HG02571 (cell line): ENCODE results near the gene SNAP25.

Experiments
- ATAC-seq: cut with Tn5 transposase; IDR thresholded peaks from one replicate; pipeline ENCODE4 v1.9.1; 2021; ENCODE audit warnings: mild to moderate bottlenecking, moderate library complexity; ENCODE audit not compliant: unreplicated experiment

The SNAP25 gene

DNA sequence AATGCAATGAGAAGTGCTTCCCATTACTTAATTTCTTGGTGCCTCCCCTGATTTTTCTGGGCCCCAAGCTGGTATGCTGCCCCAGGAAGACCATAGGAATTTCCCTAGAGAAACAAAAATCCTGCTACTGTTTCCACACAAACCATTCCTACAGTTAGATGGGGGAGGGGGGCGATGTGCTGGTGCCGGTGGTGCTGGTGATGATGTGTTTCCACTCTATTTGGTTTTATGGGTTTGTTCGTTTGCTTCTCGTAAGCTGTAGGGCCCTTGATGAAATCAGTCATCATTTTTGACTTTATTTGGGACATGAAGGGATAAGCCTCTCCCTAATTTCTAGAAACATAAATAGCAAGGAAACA, 110.2 kb downstream of the SNAP25 start:
- ATAC-seq = no peak

DNA sequence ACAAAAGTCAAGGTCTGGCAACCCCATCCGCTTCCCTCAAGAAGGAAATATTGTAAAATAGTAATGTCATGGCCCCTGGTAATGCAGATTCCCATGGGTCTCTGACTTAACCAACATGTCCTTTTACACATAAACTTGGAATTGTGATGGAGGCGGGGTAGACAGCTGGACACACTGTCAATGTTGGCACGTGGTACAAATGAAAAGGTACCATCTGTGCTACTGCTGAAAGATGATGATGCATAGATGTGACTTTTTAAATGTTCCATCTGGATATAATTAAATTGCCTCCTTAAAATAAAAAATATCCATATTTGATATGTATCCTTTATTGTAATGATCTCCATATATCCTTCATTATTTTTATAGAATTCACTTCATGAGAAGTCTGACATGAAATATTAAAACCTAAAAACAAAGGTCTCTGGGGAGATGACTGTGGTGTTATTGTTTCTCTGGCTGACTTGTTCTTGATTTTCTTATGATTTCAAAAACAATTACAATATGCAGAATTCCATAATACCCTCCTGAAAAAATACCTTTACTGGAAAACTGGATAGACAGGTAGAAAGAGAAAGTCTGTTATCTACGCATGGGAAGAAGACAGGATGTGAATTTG, 110.9 kb downstream of the SNAP25 start:
- no peak for ATAC-seq

DNA sequence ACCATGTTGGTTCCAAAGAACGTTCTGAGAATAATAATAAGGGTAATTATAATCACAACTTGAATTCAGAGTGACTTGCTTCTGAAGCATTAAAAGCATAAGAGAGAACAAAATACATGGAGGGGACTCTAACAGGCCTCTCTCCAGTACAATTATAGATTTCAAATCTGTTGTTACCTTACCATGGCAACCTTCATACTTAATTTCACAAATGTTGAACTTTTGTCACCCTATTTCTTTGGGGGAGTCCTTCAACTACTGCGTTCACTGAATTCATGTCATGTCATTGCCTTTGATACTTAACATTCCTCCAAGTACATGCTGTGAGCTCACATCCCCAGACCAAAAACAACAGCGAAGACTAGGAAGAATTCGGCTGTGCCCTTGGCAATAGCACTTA, 111.4 kb downstream of the SNAP25 start:
- ATAC-seq = no peak

DNA sequence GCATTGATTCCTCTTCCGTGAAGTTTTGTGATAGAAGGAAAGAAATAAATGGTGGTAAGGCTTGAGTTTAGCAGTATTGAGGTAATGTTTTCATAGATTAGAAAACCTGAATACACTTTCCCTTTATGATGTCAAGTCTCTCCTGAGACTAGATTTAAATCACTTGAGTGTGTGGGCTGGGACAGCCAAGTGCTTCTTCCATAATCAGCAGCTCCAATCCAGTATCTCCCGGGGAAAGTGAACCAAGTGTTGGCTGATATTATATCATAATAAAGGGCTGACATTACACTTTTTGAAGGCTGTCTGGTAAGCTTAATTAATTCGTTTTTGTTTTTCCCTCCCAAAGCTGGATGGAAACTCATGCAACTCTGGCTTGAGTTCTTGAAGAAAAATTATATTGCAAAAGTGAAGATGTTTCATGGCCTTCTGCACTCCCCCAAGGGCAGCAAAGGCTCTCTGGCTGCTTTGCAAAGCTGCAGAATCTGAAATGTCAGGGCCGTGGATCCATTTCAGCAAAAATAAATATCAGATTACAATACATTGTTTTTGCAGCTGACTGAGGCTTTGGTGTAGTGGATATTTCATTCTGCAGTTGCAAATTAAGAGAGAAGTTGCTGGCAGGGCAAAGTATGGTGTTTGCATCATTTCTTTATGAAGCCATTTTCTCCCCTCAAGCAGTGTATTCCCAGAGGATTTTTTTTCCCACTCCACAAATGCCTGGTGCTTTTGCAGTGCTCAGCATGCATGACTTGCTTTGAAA, 114.2 kb downstream of the SNAP25 start:
- no peak for ATAC-seq

DNA sequence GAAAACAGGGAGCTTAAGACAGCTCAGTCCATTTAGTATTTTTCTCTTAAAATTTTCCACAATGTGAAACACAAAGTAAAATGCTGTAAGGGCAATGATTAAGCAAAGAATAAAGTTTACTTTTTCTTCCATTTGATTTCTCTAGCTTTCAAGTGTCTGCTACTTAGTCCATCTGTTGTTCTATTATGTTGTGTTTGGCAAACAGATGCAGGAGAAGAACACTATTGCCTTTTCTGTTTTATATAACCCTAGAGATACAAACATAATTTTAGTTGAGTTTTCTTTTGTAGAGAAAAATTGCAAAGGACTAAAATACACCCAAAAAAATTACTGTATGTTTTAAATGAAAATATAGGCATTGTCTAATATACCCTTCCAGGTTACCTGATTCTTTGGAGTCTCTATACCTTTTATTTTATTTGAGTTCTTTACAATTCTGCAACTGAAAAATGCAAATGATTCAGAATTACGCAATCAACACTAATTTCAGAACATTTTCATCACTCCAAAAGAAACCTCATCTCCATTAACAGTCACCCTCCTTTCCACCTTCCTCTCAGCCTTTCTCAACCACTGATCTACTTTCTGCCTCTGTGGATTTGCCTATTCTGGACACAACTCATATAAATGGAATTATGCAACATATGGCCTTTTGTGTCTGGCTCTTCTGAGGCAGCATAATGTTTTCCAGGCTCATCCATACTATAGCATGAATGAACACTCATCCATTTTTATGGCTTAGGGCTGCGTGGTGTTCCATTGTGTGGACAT, 118.5 kb downstream of the SNAP25 start:
- no peak for ATAC-seq

DNA sequence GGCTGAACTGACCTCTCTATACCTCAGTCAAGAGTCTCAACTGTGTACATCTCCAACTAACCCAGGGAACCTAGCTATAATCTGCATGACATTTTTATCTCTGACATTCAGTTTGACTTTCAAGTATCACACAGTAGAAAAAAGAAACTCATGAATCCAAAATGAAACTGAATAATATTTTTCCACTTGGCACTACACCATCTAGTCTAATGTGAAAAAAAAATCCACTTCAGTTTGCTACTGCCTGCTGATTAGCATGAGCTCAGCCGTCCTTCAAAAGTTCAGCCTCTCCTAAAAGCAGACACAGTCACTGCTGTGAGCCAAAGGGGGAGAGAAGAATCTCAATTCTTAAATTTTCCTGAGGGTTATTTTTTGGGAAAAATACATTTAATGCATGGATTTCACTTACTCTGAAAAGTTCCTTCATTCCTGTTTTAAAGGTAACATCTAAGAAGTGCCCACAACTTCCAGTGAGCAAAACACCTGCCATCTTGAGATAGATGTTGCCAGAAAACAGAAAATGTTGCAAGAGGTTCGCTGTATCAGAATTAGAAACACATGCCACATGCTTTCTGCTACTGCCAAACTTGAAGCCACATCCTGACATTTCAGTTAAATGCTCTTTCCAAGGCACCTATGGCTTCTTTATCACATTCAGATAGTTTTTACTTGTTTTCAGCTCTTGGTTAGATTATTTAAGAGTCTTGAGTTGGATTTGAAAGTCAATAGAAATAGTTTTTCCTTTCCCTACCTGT, 120.0 kb downstream of the SNAP25 start:
- ATAC-seq = no peak

DNA sequence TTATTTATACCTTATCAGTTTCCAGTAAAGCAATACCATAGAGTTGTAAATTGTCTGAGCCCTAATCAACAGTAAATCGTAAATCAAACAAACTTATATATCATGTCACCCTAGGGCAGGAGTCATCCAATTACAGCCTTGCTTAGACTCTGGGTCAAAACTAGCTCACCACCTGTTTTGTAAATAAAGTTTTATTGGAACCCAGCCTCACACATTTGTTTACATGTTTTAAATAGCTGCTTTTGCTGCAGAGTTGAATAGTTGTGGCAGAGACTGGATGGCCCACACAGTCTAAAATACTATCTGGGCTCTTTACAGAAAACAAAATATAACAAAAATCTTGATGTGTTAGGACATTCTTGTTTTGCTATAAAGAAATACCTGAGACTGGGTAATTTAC, 121.0 kb downstream of the SNAP25 start:
- ATAC-seq = no peak

DNA sequence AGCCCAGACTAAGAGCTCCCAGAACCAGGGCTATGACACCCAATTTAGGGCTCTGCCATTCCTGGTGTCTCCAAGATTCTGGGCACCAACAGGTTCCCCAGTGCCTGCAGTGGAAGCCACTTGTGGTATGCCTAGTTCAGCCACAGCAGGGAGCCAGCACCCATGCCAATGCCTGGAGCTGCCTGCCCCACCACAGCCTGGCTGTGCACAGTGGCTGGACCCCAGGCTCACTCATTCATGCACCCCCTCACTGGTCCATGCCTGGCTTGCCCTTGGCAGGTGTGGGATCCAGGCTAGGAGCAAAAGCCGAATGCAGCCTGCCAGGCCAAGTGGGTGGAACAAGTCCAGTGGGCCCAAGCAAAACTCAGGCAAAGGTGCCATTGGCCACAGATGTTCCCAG, 123.5 kb downstream of the SNAP25 start:
- no peak for ATAC-seq

DNA sequence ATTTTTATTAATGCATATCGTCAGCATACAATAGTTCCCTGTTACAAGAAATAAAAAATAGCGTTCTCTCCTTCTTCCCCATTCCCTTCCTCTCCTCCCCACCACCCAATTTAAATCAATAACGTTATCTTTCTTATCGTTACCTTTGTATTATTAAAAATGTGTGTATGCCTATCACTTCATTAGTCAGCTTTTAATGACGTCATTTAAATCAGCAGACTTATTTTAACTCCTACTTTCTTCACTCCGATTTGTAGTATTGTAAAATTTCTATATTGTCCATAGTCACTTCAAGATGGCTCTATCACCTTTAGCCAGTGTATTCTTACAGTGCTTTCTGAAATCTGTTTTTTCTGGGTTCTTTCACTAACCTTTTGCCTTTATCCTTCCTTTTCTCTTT, 126.3 kb downstream of the SNAP25 start:
- ATAC-seq = no peak

DNA sequence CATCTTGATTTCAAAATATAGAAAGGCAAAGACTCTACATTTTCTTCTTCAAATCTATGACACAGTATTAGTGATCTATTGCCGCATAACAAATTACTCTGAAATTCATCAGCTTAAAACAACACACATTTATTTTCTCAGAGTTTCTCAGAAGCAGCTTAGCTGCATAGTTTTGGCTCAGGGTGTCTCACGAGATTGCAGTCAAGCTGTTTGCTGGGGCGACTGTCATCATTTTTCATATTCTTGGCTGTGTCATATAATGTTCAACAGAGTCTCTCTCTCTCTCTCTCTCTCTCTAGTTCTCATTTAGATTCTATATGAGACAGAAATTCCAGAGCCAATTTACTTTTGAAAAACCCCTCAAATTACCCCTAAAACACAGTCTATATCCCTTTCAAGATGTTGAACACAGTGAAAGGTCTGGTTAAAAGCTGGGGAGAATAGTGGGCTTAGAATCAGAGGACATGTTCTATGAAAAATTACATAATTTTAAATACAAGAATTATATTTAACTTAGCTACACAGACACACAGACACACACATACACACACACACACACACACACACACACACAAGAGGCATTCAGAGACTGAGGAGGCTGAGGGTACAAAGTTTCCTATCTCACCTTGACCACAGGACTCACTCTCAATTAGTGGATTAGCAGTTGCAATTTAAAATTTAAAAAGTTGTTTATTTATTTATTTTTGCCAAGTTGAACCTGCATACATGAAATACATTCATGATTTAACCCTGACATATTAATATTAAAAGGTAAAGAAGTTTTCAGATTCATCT, 128.7 kb downstream of the SNAP25 start:
- no peak for ATAC-seq

DNA sequence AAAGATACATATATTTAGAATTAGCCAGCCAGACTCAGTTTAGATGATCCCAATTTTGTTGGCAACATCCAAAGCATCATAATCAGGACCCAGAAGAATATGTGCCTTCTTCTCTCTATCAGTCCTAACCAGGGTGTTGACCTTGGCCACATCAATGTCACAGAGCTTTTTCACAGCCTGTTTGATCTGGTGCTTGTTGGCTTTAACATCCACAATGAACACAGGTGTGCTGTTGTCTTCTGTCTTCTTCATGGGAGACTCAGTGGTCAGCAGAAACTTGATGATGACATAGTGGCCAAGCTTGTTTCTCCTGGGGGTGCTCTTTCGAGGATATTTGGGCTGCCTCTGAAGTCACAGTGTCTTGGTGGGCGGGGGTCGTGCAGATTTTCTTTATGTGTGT, 130.5 kb downstream of the SNAP25 start:
- no peak for ATAC-seq

DNA sequence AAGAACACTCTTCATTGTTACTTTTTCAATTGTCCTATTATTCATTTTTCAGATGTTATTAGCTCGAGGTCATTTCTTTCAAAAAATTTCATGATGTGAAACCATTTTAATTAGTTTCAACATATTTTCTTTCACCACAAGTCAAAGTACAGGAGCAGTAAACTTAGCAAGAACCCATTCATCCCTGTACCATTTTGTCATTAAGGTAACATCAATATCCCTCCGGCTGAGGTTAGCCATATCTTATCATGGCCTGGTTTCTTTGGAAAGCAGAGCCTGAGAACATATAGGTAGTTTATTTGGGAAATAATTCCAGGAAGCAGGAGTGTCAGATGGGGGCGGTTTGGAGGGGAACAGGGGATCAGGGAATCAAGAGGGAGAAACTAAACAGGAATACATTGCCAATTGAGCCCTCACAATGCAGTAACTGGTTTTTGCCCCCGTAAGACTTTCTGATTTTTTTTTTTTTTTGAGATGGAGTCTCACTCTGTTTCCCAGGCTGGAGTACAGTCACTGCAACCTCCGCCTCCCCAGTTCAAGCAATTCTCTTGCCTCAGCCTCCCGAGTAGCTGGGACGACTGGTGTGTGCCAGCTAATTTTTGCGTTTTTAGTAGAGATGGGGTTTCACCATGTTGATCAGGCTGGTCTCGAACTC, 131.7 kb downstream of the SNAP25 start:
- ATAC-seq = no peak

DNA sequence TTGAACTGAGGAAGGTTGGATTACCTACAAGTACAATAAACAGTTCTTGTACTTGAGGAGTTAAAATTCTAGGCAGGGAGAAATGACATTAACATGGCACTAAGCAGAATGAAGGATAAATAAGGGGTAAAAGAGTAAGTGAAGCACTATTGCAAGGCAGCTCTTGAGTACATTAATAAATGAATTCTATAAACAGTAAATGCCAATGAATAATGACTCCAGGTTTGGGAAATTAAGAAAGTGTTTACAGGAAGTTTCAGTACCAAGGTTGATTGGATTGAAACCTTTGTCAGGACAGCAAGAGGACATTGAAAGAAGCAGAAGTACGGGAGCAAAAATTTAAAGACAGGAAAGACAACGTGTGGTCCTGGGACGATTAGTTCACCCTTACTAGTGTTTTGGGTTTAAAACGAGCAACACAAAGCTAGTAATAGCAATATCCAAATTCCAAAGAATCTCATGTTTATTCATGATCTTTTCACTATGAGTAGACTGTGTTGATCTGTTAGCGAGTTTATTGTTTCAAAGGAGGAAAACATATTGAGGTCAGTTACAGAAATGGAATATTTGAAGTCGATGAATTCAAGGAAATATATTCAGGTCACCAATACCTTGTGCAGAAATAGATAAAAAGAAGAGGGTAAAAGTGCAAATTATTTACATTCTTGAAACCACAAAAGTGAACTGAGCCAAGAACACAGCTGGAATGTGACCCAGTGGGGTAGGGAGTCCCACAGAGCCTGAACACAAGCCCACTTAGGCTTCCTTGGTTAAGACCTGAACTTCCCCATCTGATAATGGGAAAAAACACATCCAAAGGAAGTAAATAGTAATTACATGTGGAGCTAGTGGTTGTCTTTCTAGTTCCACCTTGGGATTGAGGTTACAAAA, 134.5 kb downstream of the SNAP25 start:
- ATAC-seq = no peak

DNA sequence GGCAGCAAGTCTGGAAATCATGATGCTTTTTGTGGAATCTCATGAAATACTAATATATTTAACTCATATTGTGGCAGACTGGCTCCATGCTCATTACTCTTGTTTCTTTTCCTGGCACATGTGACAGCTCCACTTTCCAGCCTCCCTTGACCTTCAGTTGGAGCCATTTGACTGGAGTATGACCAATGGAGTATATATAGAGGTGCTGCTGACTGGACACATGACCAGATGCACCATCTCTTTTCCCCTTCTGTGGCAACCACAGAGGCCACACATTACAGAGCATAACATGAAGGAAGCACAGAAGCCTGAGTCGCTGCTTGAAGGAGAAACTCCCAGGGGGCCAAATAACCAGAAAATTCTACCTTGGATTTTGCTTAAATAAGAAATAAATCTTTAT, 138.0 kb downstream of the SNAP25 start:
- no peak for ATAC-seq
